ENCODE results near the gene UVSSA.

DNA sequence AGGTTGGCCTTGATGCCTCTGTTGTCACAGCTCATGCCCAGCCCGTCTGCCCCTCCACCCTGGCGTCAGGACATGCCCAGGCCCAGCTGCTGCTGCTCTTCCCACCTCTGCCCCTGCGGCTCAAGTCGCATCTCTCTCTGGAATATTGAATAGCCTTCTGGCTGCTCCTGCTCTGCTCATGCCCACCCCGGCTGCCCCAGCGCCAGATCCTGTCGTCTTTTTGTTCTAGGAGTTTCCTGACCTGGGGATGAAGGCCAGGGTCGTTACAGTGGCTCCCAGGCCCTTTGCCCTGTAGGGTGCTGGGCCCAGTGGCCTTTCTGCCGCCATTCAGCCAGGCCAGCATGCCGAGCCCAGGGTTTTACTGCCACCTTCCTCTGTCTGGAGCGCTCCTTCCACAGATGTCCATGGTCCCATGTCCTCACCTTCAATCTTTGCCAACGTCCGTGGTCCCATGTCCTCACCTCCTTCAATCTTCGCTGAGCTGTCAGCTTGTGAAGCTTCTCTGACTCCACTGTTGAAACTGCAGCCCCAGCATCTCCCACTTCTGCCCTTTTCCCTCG, 47.6 kb upstream of the UVSSA start:
- TF ChIP-seq, protein P1, sequence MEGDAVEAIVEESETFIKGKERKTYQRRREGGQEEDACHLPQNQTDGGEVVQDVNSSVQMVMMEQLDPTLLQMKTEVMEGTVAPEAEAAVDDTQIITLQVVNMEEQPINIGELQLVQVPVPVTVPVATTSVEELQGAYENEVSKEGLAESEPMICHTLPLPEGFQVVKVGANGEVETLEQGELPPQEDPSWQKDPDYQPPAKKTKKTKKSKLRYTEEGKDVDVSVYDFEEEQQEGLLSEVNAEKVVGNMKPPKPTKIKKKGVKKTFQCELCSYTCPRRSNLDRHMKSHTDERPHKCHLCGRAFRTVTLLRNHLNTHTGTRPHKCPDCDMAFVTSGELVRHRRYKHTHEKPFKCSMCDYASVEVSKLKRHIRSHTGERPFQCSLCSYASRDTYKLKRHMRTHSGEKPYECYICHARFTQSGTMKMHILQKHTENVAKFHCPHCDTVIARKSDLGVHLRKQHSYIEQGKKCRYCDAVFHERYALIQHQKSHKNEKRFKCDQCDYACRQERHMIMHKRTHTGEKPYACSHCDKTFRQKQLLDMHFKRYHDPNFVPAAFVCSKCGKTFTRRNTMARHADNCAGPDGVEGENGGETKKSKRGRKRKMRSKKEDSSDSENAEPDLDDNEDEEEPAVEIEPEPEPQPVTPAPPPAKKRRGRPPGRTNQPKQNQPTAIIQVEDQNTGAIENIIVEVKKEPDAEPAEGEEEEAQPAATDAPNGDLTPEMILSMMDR (IDR thresholded peaks at IDR 0.05) = no peak
- no peak for TF ChIP-seq POLR2AphosphoS5 (IDR thresholded peaks at IDR 0.05)

Measured in breast epithelium (tissue), 3 donors.